GM19099 (cell line): ENCODE data around the gene TCF4.

ENCODE experiments used
- POLR2A ChIP-seq: IDR thresholded peaks from 3 replicates; pipeline ENCODE4 v1.6.1; 2011; ENCODE audit warnings: low read depth; ENCODE audit not compliant: insufficient read length; ENCODE audit errors: extremely low read depth

TCF4 gene

DNA sequence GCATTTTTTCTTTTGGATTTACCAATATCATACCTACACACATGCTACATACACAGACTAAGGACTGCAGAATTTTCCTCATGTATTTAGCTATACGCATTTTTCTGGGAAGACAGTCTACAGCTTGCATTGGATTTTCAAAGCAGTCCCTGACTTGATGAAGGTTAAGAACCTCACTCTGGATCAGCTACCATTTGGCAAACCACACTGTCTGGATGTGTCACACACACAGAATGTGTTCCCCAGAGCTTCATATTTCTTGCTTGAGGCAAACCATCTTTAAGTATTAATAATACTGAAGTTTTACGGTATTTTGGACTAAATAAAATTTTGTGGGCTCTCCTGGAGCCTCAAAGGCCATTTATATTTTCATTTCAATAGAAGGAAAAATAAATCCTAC, 102.3 kb downstream of the TCF4 start:
- no peak for TF ChIP-seq POLR2A

DNA sequence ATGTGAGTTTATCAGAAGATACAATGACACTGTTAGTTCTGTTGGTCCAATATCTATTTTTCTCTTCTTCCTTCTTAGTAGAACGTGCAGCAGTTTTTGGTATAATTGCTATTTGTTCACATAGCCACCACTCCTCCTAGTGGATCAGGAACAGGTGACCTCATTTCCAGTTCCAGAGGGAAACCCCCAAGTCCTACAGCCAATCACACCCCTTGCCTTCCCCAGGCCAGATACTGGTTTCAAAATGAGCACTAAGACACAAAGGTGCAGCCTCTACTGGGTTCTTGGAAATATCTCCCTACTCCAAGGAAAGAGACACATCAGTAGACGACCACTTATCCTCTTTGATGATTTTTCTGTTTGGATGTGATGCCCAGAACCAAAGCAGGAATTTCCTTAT, 103.2 kb downstream of the TCF4 start:
- no peak for TF ChIP-seq POLR2A

- TF ChIP-seq POLR2A, result no peak
Measured at GRCh38 chr18:55483266-55483871, 104.6 kb downstream of the TCF4 start.

DNA sequence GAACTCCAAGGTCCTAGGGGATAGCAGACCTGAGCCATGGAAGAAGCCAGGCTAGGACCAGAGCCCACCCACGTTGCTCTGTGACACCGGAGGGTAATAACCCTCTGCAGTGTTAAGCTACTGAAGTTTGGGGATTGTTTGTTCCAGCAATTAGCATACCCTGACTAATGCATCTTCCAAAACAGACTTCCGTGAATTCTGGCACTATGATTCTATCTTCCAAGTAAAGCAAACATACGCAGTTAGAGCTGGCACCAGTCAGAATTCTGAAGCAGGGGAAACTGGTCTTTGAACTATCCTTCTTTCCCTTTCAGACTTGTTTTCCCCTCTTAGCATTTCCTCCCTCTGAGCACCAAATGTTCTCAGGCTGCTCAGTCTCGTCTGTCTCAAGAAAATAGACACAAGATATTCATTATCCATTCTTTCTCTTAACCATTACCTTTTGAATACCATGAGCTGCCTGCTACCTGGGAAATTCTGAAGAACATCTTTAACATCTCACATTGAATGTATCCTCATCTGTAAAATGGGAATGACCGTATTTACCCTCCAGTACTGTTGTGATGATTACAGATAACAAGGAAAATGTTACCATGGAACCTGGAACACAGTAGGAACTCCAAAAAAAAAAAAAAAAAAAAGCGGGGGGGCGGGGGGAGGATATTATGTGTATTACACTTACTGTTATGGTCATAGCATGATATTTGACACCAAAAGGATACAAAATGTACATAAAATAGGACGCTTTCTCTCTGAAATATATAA, 108.2 kb downstream of the TCF4 start:
- no peak for TF ChIP-seq POLR2A

GRCh38 chr18:55477860-55478581, 110.0 kb downstream of the TCF4 start:
- no peak for TF ChIP-seq POLR2A

GRCh38 chr18:55477499-55477859, 110.5 kb downstream of the TCF4 start:
- no peak for TF ChIP-seq POLR2A

- no peak for TF ChIP-seq POLR2A
Measured at GRCh38 chr18:55475916-55476315, 112.1 kb downstream of the TCF4 start.

- TF ChIP-seq POLR2A, result no peak
Measured at GRCh38 chr18:55475467-55475866, 112.5 kb downstream of the TCF4 start.

DNA sequence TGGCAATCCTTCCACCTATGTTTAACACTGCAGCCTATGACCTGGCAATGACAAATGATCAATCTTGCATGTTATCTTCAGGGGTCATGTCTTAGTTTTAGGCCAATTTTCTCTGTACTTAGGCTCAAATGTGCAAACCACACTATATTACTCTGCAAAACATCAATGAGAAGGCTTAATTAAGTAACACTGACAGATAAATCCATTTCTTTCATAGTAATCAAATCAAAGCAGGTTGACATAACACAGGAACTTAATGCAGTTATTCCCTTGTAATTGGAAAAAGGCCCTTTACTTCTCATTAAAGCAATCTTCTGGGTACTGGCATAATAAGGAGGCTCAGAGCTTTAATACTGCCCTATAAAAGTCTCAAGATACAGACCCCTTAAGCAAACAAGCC, 114.4 kb downstream of the TCF4 start:
- TF ChIP-seq POLR2A, result no peak

DNA sequence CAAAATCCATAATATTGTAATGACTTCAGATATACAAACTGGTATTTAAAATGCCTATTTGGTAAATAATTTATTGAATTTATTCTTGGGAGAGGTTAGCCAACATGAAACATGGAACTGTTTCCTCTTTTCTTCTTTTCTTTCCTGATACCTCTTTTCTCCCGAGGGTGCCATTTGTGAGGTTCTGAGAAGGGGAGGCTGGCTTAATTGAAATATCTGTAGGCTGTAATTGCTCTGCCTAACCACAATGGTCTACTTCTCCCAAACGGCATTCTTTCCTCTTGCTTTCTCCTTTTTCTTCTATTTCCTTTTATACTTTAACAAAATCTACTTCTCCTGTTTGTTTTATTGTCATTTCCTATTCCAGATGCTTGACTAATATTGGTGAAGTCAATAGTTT, 114.9 kb downstream of the TCF4 start:
- no peak for TF ChIP-seq POLR2A

- TF ChIP-seq POLR2A, result no peak
Measured at GRCh38 chr18:55470826-55471225, 117.2 kb downstream of the TCF4 start.

DNA sequence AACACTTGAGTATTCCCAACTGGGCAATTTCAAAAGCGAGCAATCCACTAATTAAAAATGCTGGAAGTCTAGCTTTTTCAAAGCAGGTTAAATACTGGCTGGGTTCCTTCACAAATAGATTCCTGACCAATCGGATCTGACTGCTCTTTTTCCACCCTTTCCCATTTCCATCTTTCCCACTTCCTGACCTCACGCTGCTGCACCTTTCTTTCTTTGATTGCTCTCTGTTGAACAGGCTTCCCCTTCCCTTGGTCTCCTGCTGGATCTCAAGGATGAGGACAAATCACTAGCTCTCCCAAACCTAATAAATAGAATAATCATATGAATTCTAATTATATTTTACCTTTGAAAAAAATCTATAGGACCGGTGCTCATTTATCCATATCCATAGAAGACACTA, 121.2 kb downstream of the TCF4 start:
- no peak for TF ChIP-seq POLR2A

- TF ChIP-seq POLR2A, result no peak
Measured at GRCh38 chr18:55465313-55465712, 122.7 kb downstream of the TCF4 start.

DNA sequence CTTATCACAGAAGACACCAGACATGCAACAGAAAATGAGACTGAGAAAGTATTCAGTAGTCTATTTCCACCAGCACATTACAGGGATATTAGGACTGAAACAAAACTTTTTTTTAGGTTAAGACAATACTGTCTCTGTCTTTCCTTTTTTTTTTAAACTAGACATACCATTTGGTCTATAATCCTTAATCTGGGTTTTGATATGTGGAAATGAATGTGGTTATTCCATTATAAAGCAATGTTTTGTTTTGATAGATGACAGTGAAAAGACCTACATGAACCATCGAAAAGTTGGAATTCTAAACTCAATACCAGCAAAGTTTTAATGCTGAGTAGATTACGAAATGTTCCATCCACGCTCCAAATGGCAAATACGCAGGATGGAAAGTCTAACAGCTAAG, 123.4 kb downstream of the TCF4 start:
- no peak for TF ChIP-seq POLR2A

- TF ChIP-seq POLR2A, result no peak
Measured at GRCh38 chr18:55462652-55463051, 125.3 kb downstream of the TCF4 start.

DNA sequence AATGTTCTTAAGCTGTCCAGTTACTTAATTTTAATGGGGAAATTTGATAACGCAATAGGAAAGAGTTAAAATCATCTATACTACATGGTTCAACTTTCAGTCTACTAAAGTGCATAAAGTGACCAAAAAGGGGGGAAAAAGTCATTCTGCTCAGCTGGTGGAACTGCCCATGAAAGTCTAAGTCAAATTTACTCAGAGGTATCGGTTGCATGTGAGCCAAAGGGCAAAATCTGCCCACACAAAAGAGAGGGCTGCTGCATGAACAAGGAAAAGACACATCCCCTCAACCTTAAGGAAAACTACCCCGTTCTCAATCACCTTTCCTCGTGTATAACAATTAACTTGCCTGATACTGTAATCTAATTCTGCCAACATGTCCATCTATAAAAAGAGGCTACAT, 126.1 kb downstream of the TCF4 start:
- no peak for TF ChIP-seq POLR2A
